ENCODE data around the gene CCDC97. TPM values are rescaled to one million over a fixed set of nuclear protein-coding genes. Genes with fewer than 3 reads are reported as not detected.
"Not testable (repeated sequence)": the region's sequence is repeated elsewhere in the genome, so short reads cannot be mapped to it uniquely, and the experiment has no call there.

Gene CCDC97
- total RNA-seq, result 4.5 and 7.7 TPM in 2 replicates

DNA sequence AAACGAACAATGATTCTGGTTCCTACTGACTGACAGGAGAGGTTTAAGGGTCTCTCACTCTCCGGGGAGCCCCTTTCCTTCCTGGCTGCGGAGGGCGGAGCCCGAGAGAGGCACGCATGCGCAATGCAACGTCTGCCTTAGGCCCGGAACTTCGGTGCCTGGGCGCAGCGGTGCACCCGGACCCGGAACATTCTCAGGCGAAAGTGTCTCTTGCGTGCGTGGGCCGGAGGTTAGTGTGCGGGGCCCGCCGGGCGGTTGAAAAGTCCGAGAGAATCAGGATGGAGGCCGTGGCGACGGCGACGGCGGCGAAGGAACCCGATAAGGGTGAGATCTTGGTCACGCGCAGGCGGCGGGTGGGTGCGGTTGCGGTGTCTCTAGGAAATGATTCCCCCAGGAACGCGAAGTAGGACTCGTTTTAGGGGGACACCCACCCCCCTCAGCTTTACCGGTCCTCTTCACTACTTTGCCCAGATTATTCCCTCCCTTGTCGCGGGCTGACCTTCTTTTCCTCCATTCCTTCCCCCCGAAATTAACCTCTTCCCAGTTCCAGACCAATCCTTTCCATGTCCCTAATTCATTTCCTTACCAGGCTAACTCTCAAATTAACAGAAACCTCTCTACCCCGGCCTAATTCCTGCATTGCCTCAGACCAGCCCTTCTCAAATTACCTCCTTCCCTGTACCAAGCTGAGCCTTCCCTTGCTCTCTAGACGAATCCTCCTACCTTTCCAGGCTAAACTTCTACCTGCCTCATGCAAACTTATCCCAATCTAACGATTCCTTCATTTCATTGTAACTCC, at the start of gene CCDC97:
CCDC97 (plus strand) TSS at position 140 of the 799 bp plus-strand sequence; CDS start at position 279, 139 bp downstream.
- DNase-seq (ENCODE audit: low read depth in 2 of 2), result peak; percentile 75 to 89

DNA sequence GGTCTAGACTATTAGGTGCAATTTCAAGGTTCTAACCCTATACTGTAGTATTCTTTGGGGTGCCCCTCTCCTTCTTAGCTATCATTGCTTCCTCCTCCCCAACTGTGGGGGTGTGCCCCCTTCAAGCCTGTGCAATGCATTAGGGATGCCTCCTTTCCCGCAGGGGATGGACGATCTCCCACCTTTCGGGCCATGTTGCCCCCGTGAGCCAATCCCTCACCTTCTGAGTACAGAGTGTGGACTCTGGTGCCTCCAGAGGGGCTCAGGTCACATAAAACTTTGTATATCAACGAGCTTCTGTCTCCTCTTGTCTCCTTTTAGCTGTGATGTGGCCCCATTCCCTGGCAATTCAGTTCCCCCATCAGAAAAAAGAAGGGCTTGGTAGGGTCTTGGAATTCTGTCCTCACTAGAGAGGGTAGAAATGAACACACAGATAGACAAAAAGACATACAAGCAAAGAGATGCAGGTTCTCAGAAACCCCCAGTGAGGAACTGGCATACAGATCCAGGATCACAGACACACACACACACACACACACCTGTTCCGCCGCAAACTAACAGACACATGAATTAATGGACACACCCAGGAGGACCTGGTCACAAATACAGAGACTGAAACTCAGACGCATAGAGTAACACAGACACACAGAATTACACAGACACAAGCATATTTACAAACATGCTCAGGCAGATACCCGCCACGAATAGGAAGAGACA, 48.3 kb upstream of the CCDC97 start:
- peak in 1 of 2 donors; percentile 14 for DNase-seq (ENCODE audit: low read depth in 2 of 2)

DNA sequence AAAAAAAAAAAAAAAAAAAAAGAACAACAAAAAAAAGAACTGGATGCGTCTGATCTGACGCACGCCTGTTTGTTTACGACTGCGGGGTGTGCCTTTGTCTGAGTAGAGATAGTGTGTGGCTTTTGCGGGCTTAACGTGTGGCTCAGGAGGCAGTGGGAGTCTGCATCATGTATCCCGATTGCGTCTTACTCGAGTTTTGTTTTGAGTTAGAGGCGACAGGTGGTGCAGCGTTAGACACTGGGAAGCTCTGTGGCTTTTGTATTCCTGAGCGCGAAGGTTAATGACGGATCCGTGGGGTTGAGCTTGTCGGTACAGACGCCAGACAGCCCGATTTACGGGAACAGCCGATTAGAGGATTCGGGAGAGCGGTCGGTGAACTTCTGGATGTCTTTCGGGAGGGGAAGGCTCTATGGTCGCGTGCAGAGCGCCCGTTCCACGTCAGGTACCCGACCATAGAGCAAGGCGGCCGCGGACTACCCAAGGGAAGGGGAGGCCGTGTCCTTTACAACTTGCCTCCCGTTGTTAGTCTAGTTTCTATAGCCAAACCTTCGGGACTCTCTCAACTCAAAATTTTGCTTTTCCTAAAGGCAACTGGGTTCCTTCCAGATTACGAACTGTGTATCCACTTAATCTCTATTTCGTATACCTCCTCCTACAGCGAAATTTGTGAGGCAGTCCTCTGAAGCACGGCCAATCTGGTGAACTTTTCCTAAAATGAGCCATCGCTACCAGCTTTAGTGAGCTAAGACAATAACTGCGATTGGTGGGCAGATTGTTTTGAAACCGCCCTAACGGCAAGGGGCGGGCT, 46.7 kb upstream of the CCDC97 start:
- peak; percentile 24 to 77 for DNase-seq (ENCODE audit: low read depth in 2 of 2)

DNA sequence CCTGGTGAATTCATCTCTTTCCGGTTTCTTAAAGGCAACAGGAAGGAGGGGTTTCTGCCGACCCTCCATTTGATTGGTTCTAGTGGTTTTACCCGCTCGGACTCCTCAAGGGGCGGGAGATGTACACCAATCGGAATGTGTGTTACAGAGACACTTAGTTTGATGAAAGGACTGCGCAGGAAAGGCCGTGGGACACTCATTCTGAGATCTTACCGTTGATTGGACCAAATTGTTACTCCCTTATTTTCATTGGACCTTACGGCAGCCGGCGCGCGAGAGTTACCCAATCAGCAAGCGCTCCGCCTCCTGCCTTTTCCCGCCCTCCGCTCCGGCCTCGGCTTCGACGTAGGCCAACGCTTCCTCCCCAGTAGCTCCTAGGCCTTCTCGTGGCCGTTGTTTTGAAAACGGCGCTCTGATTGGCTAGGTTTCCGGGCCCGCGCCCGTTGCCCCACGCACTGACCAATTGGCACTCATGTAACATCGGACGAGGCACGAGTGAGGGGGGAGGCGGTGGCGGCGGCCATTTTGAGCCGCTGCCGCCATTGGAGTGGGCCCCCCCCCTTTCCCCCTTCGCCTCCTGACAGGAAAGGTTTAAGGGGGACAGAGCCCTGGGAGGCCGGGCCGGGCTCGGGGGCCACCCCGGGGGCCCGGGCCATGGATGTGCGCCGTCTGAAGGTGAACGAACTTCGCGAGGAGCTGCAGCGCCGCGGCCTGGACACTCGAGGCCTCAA, 46.0 kb upstream of the CCDC97 start, which contains the start of gene HNRNPUL1:
HNRNPUL1 (plus strand) TSS at position 523 of the 731 bp plus-strand sequence; CDS start at position 655, 132 bp downstream.
- peak; percentile 100 for DNase-seq (ENCODE audit: low read depth in 2 of 2)

DNA sequence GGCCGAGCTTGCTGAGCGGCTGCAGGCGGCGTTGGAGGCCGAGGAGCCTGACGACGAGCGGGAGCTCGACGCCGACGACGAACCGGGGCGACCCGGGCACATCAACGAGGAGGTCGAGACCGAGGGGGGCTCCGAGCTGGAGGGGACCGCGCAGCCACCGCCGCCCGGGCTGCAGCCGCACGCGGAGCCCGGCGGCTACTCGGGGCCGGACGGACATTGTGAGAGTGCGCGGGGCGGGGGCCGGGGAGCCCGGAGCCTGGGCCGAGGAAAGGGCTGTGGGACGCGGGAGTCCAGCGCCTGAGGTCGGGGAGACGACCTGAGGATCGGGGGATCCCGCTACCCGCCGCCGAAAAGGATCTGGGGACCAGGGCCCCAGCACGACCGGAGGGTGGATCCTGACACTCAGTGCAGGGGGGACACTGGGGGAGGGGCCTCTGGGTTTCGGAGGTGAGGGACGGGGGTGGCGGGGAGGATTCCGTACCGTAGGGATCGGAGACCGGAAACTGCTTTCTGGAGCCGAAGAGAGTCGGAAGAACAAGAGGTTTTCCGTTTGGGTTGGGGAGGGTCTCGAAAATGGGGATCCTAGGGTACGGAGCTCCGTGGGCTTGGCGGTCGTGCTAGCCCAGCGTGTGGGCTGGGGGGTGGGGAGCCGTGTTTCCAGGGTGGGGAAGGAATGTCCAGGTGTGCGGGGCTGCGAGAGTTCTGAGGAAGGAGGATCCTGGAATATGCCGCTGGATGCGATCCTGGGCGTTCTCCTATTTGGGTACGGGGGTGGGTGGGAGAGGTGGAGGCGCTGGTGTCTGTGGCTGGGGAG, 45.2 kb upstream of the CCDC97 start:
- peak; percentile 6 to 34 for DNase-seq (ENCODE audit: low read depth in 2 of 2)

DNA sequence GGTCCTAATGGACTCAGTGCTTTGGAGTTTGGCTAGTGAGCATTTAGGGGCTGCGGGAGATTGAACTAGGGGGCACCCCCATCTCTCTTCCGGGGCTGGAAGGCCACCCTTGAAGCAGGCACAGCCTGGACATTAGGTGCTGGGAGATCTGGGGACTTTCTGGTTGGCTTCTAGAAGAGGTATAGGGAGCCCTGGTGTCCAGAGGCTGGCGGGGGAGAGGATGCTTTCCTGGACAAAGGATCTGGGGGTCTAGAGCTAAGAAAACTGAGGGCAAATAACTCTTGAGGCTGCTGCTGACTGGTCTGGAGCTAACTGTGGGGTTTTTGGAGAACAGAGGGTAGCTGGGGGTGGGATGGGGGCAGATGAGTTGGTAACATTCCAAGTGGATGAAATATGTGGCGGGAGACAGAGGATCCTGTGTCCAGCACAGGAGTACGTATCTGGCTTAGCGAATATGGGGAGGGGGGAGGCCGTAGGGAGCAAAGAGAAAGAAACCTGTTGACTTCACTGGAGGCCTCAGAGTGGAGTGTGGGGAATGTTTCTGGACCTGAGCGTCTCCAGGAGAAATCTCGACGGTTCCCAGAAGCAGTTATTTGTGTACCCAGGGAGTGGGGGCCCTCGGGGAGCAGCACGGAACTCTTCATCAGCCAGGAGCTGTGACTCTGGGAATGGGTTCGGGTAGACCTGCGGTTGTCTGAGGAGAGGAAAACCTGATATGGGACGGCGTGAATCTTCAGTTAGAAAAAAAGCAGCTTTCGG, 44.4 kb upstream of the CCDC97 start:
- peak in 1 of 2 donors; percentile 17 for DNase-seq (ENCODE audit: low read depth in 2 of 2)

DNA sequence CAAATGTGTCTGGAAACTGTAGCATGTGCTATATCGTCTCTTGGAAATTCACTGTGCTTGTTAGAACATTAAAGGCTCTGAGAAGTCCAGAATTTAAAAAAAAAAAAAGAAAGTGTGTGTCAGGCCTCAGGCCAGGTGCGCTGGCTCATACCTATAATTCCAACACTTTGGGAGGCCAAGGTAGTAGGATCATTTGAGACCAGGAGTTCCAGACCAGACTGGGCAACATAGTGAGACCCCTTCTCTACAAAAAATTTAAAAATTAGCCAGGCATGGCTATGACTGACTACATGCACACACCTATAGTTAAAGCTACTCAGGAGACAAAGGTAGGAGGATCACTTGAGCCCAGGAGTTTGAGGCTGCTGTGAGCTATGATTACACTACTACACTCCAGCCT, 40.9 kb upstream of the CCDC97 start:
- DNase-seq (ENCODE audit: low read depth in 2 of 2), result no peak

GRCh38 chr19:41269571-41269970, 40.4 kb upstream of the CCDC97 start:
- no peak for DNase-seq (ENCODE audit: low read depth in 2 of 2)

- DNase-seq (ENCODE audit: low read depth in 2 of 2), result no peak
Observed at GRCh38 chr19:41273076-41273475, 36.9 kb upstream of the CCDC97 start.

DNA sequence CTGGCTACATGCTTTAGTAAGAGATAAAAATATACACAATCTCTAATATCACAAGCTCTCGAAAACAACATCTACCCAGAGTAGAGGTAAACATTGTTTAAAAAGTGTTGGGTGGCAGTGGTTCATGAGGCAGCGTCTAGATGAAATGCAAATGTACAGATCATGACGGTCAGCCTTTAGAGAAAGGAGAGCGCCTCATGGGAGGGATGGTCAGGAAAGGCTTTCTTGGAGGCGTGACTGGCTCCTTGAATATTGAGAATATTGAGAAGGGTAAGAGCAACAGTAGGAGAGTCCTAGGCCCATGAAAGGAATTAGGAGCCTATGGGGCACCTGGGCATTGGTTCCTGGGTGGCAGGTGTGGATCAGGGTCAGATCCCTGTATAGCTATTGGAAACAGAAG, 35.2 kb upstream of the CCDC97 start:
- no peak for DNase-seq (ENCODE audit: low read depth in 2 of 2)

GRCh38 chr19:41276231-41276630, 33.7 kb upstream of the CCDC97 start:
- DNase-seq (ENCODE audit: low read depth in 2 of 2), result no peak

- no peak for DNase-seq (ENCODE audit: low read depth in 2 of 2)
Observed at GRCh38 chr19:41278478-41278877, 31.5 kb upstream of the CCDC97 start.

- DNase-seq (ENCODE audit: low read depth in 2 of 2), result no peak
Observed at GRCh38 chr19:41288673-41289530, 21.1 kb upstream of the CCDC97 start.

GRCh38 chr19:41289814-41290213, 20.2 kb upstream of the CCDC97 start:
- not testable (repeated sequence) for DNase-seq (ENCODE audit: low read depth in 2 of 2)

DNA sequence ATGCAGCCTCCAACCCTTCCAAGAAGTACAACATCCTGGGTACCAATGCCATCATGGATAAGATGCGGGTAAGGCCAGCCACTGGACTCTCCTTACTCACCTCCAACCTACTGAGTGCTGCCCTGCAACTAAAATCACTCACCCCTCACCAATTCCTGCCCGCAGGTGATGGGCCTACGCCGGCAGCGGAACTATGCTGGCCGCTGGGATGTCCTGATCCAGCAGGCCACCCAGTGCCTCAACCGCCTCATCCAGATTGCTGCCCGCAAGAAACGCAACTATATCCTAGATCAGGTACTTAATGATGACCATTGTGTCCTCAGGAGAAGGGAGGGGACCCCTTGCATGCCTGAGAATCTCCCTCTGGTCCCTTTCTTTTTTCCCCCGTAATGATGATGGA, 15.6 kb upstream of the CCDC97 start:
- DNase-seq (ENCODE audit: low read depth in 2 of 2), result no peak

GRCh38 chr19:41295499-41295898, 14.5 kb upstream of the CCDC97 start:
- no peak for DNase-seq (ENCODE audit: low read depth in 2 of 2)

DNA sequence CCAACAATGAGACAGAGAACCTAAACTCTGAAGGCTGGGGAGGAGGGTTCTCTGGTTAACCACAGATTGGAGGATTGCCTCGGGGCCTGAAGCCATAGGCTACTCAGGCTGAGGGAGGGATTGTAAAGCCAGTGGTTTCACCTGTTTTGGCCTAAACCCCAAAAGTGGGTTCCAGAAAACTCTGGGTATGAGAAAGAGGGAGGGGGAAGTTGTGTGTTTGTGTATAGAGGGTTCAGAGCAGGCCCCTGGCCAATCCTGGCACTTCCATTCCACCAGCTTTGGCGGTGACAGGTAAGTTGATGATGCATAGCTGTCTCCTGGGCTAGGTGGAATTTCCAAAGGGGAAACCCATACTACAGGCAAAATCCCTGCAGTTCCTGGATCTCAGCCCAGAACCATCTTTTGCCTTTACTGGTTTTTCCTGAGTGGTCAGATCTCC, 13.5 kb upstream of the CCDC97 start:
- DNase-seq (ENCODE audit: low read depth in 2 of 2), result no peak

DNA sequence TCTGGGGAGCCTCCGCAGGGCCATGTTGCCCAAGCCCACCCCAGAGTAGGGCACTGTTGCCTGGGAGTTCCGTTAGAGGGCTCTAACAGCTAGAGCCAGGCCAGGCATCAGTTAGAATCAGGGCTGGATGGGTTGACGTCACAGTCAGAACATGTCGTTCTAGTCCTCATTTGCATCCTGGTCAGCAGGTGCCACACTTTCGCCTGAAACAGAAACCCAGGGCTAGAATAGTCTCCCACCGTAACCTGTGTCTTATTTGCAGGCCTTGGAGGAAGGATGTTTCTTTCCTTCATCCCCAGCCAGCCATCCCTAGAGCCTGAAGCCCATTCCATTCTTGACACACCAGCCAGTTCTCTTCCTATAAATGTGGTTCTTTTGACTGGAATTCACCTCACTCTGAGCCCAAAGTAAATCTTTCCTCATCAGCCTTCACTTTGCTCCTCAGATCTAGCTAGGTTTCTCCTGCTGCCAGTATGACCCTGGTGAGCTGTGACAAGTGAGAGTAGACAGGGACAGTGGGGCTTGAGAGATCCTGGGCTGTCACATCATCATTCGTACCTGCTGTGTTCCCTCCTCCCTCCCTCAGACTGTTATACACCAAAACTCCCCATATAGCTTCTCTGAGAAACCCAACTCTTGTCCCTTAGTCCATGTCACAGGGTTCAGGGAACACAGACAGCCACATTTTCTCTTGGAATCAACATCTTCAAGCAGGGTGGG, 12.2 kb upstream of the CCDC97 start:
- no peak for DNase-seq (ENCODE audit: low read depth in 2 of 2)
